SJCRH30 (cell line): Measurements from ENCODE around the gene MRPS31. TPM values are rescaled to one million over a fixed set of nuclear protein-coding genes. Genes with fewer than 3 reads are reported as not detected.
"Not testable (repeated sequence)": the region's sequence is repeated elsewhere in the genome, so short reads cannot be mapped to it uniquely, and the experiment has no call there.

Source experiments
- DNase-seq, 2 experiments: peaks; one replicate each; pipeline ENCODE4 v3.0.0-alpha.2; 2015 to 2020
- H3K27ac ChIP-seq: fragments of 250-450 bp; sonication (Bioruptor Pico); 2 replicates; pipeline ENCODE4 v1.5.1; 2020; ENCODE audit warnings: mild to moderate bottlenecking, moderate library complexity
- H3K27me3 ChIP-seq: fragments of 250-450 bp; sonication (Bioruptor Pico); 2 replicates; pipeline ENCODE4 v1.5.1; 2020; ENCODE audit warnings: mild to moderate bottlenecking, moderate library complexity
- H3K36me3 ChIP-seq: fragments of 250-450 bp; sonication (Bioruptor Pico); 2 replicates; pipeline ENCODE4 v1.5.1; 2020; ENCODE audit warnings: mild to moderate bottlenecking, moderate library complexity
- H3K4me1 ChIP-seq: fragments of 250-450 bp; sonication (Bioruptor Pico); 2 replicates; pipeline ENCODE4 v1.5.1; 2020; ENCODE audit warnings: mild to moderate bottlenecking, moderate library complexity
- H3K4me3 ChIP-seq: fragments of 250-450 bp; sonication (Bioruptor Pico); 2 replicates; pipeline ENCODE4 v1.5.1; 2020; ENCODE audit warnings: mild to moderate bottlenecking, moderate library complexity
- H3K9me3 ChIP-seq: fragments of 250-450 bp; sonication (Bioruptor Pico); replicated peaks from 2 replicates; pipeline ENCODE4 v1.5.1; 2020; ENCODE audit warnings: mild to moderate bottlenecking, moderate library complexity
- total RNA-seq: library from RNA; depleted of rRNA; stranded (reverse); fragments of >200 nt; shearing (Covaris generic); gene quantifications from 2 replicates; pipeline ENCODE4 v1.2.3, GENCODE V29; 2014

MRPS31 gene
- total RNA-seq, 1 experiment from 2014 or later: 38.6 TPM

- Histone ChIP-seq H3K4me1 (no peaks in the 10 kb centered on the region), H3K27ac (no peak overlapping the region), H3K36me3 (peaks cover 19% of the 10 kb centered on the region), H3K27me3 (no peaks in the 10 kb centered on the region), H3K9me3 (no peaks in the 10 kb centered on the region), H3K4me3 (no peak overlapping the region)
- DNase-seq: no peak
These were observed 27.4 kb upstream of the MRPS31 start for GRCh38 chr13:40798380-40798779.

DNA sequence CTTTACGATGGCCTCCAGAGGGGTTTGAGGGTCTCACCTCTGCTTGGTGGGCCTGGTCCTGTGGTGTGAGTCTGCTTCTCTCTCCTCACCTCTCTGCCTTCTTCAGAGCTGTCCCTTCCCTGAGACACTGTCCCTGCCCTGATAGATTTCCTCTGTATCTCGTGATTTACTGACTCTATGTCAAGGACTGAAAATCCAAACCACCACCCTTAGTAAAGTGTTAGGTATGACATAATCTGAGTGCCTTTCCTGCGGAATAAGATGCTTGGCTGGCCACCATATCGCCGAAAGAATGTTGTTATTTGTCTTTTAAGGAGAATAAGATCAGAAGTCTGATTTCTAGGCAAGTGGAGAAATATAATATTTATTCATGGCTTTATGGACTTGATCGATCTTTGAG lies 25.7 kb upstream of the MRPS31 start:
- peak overlapping the region; percentile 52 for H3K27ac ChIP-seq
- H3K27me3 ChIP-seq: no peaks in the 10 kb centered on the region
- no peak overlapping the region for H3K4me3 ChIP-seq
- H3K4me1 ChIP-seq: no peaks in the 10 kb centered on the region
- no peaks in the 10 kb centered on the region for H3K9me3 ChIP-seq
- peaks cover 16% of the 10 kb centered on the region for H3K36me3 ChIP-seq
- no peak for DNase-seq

DNA sequence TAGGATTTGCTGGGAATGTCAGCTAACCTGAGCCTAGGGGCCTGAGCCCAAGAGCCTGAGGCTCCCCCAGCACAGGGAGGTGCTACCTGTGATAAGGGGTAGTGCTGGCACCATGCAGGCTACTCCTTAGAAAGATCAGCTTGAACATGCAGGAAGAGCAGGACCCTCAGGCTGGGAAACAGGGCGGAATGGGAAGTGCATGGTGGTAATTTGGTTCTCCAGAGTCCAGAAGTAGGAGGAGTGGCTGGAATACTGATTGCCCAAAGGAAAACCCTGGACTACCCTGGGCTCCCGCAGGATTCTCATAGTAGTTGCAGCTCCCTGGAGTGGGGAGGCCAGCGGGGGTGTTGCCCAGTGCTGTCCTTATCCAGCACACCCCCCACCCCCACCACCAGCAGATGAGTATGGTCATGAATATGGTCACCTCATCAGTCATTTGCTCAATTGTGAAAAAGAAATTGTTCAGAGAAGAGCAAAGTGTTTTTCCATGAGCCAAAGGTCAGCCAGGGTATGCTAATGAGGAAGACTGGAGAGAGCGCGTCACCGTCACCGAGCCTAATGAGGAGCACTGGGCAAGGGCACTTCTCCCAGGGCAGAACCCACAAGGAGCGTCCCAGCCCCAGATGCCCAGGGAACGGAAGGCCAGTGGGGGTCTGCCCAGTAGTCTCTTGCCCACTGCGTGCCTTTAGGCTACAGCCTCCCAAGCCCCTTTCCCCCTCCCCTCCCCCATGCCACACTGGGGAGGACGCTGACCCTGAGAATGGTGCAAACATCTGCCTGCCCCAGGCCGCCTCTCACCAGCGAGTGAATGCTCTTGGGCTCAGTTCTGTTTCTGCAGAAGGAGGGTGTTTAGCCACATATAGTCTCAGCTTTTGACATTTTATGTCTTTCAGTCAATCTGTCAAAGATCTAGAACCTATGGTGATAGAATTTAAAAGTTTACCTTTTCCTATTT lies 23.7 kb upstream of the MRPS31 start:
- Histone ChIP-seq H3K27ac (no peak overlapping the region), H3K27me3 (no peaks in the 10 kb centered on the region), H3K9me3 (no peaks in the 10 kb centered on the region), H3K4me3 (no peak overlapping the region), H3K36me3 (peaks cover 15% of the 10 kb centered on the region), H3K4me1 (no peaks in the 10 kb centered on the region; the same call in 1 of the 2 replicates)
- no peak for DNase-seq

DNA sequence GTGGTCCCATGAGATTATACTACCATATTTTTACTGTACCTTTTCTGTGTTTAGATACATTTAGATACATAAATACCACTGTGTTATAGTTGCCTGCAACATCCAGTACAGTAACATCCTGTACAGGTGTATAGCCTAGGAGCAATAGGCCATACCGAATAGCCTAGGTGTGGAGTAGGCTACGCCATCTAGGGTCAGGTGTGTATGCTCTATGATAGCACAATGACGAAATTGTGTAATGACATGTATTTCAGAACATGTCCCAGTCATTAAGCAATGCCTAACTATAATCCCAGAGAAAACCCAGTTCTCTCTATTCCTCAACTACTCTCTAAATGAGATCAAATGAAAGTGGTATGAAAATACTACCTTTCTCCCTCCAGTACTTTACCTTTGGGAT lies 22.3 kb upstream of the MRPS31 start:
- Histone ChIP-seq H3K4me1 (no peaks in the 10 kb centered on the region; the same call in 1 of the 2 replicates), H3K27ac (no peak overlapping the region), H3K36me3 (peaks cover 9% of the 10 kb centered on the region), H3K4me3 (no peak overlapping the region), H3K9me3 (no peaks in the 10 kb centered on the region), H3K27me3 (no peaks in the 10 kb centered on the region)
- DNase-seq: no peak

GRCh38 chr13:40792284-40793051 lies 21.5 kb upstream of the MRPS31 start:
- Histone ChIP-seq H3K27ac (no peak overlapping the region), H3K9me3 (no peaks in the 10 kb centered on the region), H3K27me3 (no peaks in the 10 kb centered on the region), H3K4me1 (no peaks in the 10 kb centered on the region; the same call in 1 of the 2 replicates), H3K36me3 (peaks cover 9% of the 10 kb centered on the region), H3K4me3 (no peak overlapping the region)
- DNase-seq: no peak

GRCh38 chr13:40790154-40790616 lies 19.2 kb upstream of the MRPS31 start:
- H3K4me1 ChIP-seq: peaks cover 2% of the 10 kb centered on the region; the same call in 1 of the 2 replicates
- 0 out of 2 replicates have a peak, but pooled peaks cover 3% of the 10 kb centered on the region for H3K36me3 ChIP-seq
- no peaks in the 10 kb centered on the region for H3K27me3 ChIP-seq
- no peak for DNase-seq
- peak overlapping the region; percentile 77 for H3K4me3 ChIP-seq
- peak overlapping the region; percentile 81 for H3K27ac ChIP-seq
- H3K9me3 ChIP-seq: no peaks in the 10 kb centered on the region

DNA sequence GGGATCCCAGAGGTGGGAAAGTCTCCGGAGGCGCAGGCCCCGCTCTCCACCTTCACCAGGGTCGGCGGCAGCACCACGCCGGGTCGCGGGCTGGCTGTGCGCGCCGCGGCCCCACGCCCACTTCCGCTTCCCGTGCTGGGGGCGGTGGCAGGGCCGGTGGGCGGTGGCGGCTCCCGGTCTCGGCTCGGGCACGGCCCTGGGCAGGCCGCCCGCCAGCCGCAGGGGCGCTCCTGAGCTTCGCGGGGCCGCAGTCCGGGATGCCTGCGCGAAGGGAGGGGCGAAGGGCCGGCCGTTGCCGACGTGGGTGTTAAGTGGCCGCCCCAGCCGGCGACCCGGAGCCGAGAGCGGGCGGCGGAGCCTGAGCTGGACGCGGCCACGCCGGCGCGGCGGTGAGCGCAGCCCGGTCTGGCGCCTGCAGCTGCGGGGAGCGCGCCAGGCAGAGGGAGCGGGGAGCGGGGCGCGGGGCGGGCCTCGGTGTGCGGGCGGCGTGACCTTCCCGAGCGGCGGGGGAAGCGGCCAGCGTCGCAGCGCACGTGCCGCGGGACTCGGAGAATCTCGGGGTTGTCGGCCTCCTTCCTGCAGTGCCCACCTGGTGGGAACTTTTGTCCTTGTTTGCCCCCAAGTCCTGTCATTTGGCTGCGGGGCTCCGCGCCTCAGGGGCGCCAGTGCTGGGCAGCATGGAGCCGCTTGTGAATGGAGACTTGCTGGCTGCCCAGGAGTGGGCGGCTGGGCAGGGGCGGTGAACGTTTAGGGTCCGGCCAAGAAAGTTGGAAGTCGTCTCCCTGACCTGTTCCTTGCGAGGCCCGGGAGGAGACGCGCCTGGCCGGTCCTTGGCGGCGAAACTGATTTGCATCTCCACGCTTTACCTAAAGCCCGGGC lies 18.5 kb upstream of the MRPS31 start, which contains the start of gene SLC25A15:
TSS of gene SLC25A15 (plus strand) at position 337 of the 879 bp plus-strand sequence. CDS start 3,616 bp downstream, outside the sequence.
- Histone ChIP-seq H3K27me3 (no peaks in the 10 kb centered on the region), H3K4me3 (peak within 1 kb of the TSS; percentile 77), H3K36me3 (no peaks in the 10 kb centered on the region), H3K9me3 (no peaks in the 10 kb centered on the region), H3K27ac (peak within 1 kb of the TSS; percentile 81), H3K4me1 (peaks cover 2% of the 10 kb centered on the region; the same call in 1 of the 2 replicates)
- peak; percentile 87 to 88 for DNase-seq

GRCh38 chr13:40788540-40789274 lies 17.7 kb upstream of the MRPS31 start:
- H3K27me3 ChIP-seq, H3K4me1 ChIP-seq, DNase-seq, H3K9me3 ChIP-seq, H3K36me3 ChIP-seq: not testable (repeated sequence)
- Histone ChIP-seq H3K27ac (peak overlapping the region; percentile 61), H3K4me3 (peak overlapping the region; percentile 77)

- no peaks in the 10 kb centered on the region for H3K36me3 ChIP-seq
- peak; percentile 11 to 25 for DNase-seq
- peaks cover 2% of the 10 kb centered on the region; the same call in 1 of the 2 replicates for H3K4me1 ChIP-seq
- no peak overlapping the region for H3K27ac ChIP-seq
- no peaks in the 10 kb centered on the region for H3K9me3 ChIP-seq
- H3K27me3 ChIP-seq: no peaks in the 10 kb centered on the region
- H3K4me3 ChIP-seq: no peak overlapping the region
These were observed 16.1 kb upstream of the MRPS31 start for GRCh38 chr13:40787062-40787461.

DNA sequence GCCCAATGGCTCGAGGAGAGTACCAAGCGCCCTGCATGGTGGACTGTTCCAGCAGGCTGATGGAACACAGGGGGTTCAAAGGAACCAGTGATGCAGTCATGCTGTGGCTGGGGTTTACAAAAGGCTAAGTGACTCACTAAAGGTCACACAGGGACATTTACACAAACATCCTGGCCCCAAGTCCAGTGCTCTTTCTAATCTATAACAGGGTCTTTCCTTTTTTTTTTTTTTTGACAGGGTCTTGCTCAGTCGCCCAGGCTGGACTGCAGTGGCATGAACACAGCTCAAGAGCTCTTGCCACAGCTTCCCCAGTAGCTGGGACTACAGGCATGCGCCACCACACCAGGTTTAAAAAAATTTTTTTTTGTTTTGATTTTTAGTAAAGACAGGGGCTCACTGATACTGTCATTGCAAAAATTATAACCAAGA lies 15.6 kb upstream of the MRPS31 start:
- no peaks in the 10 kb centered on the region for H3K9me3 ChIP-seq
- H3K27me3 ChIP-seq: no peaks in the 10 kb centered on the region
- DNase-seq: no peak
- no peaks in the 10 kb centered on the region for H3K36me3 ChIP-seq
- H3K27ac ChIP-seq: no peak overlapping the region
- H3K4me1 ChIP-seq: peaks cover 2% of the 10 kb centered on the region; the same call in 1 of the 2 replicates
- H3K4me3 ChIP-seq: no peak overlapping the region

GRCh38 chr13:40784540-40784939 lies 13.6 kb upstream of the MRPS31 start:
- H3K27me3 ChIP-seq: no peaks in the 10 kb centered on the region
- H3K9me3 ChIP-seq: no peaks in the 10 kb centered on the region
- no peaks in the 10 kb centered on the region for H3K36me3 ChIP-seq
- H3K4me1 ChIP-seq: peaks cover 2% of the 10 kb centered on the region; the same call in 1 of the 2 replicates
- H3K27ac ChIP-seq: no peak overlapping the region
- DNase-seq: no peak
- no peak overlapping the region for H3K4me3 ChIP-seq

DNA sequence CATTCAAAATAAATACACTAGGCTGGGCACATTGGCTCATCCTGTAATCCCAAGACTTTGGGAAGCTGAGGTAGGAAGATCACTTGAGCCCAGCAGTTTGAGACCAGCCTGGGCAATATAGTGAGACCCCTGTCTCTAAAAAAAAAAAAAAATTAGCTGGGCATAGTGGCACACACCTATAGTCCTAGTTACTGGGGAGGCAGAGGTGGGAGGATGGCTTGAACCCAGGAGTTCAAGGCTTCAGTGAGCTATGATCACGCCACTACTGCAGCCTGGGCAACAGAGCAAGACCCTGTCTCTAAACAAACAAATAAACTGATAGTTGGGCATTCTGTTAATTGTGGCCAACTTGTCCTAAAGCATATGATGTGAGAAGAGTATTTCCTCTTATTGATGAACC lies 12.0 kb upstream of the MRPS31 start:
- not testable (repeated sequence) for DNase-seq, H3K9me3 ChIP-seq, H3K4me3 ChIP-seq, H3K36me3 ChIP-seq, H3K4me1 ChIP-seq, H3K27me3 ChIP-seq, H3K27ac ChIP-seq

- DNase-seq: no peak
- Histone ChIP-seq H3K36me3 (no peaks in the 10 kb centered on the region), H3K4me3 (no peak overlapping the region), H3K27ac (no peak overlapping the region), H3K4me1 (no peaks in the 10 kb centered on the region; the same call in 1 of the 2 replicates), H3K9me3 (no peaks in the 10 kb centered on the region), H3K27me3 (no peaks in the 10 kb centered on the region)
These were observed 10.7 kb upstream of the MRPS31 start for GRCh38 chr13:40781717-40782116.
